HG03108 (cell line): ENCODE measurements around the gene STARD3.

Experiments
- ATAC-seq: cut with Tn5 transposase; IDR thresholded peaks from one replicate; pipeline ENCODE4 v1.9.1; 2021; ENCODE audit warnings: moderate library complexity; ENCODE audit not compliant: unreplicated experiment

Gene STARD3

DNA sequence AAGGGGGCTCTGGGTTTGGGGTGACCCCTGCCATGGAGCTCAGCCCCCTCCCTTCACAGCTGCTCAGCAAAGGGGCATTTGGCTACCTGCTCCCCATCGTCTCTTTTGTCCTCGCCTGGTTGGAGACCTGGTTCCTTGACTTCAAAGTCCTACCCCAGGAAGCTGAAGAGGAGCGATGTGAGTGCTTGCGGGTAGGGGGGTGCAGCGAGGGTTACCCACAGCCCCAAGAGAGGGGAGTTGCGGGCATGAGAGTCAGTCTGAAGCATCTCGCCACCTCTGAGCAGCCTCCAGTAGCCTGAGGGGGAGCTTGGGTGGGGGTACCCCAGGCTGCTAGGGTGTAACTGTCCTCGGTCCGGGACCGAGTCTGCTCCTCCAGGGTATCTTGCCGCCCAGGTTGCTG lies 21.4 kb downstream of the STARD3 start:
- no peak for ATAC-seq

GRCh38 chr17:39658760-39659159 lies 21.8 kb downstream of the STARD3 start:
- ATAC-seq = no peak

DNA sequence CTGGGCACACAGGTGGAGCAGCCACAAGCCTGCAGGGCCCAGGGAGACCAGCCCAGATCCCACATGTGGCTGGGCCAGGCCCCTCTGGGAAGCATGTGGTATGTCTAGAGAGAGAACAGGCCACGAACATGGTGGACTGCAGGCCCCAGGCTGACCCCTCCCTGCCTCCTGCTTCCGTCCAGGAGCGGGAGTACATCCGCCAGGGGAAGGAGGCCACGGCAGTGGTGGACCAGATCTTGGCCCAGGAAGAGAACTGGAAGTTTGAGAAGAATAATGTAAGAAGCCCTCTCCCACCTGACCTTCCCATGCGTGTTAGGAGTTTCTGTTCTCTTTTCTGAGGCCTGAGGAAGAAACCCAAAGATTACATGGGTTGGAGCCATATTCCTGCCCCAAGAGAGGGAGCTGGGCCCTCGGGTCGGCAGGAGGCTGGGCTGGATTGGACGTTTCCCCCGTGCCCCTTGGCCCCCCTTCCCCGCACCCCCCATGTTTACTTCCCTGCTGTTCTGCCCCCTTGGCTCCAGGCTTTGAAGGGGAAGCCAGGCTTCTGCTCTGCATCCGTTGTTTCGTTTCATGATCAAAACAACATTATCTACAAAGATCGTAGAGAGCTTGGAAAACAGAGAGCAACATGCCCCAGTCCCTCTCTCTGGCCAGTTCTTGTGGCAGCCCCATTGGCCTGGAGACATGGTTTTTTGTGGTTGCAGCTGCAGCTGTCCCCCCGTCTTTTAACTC lies 22.5 kb downstream of the STARD3 start:
- no peak for ATAC-seq

- no peak for ATAC-seq
Measured at GRCh38 chr17:39660011-39660360, 23.0 kb downstream of the STARD3 start.

DNA sequence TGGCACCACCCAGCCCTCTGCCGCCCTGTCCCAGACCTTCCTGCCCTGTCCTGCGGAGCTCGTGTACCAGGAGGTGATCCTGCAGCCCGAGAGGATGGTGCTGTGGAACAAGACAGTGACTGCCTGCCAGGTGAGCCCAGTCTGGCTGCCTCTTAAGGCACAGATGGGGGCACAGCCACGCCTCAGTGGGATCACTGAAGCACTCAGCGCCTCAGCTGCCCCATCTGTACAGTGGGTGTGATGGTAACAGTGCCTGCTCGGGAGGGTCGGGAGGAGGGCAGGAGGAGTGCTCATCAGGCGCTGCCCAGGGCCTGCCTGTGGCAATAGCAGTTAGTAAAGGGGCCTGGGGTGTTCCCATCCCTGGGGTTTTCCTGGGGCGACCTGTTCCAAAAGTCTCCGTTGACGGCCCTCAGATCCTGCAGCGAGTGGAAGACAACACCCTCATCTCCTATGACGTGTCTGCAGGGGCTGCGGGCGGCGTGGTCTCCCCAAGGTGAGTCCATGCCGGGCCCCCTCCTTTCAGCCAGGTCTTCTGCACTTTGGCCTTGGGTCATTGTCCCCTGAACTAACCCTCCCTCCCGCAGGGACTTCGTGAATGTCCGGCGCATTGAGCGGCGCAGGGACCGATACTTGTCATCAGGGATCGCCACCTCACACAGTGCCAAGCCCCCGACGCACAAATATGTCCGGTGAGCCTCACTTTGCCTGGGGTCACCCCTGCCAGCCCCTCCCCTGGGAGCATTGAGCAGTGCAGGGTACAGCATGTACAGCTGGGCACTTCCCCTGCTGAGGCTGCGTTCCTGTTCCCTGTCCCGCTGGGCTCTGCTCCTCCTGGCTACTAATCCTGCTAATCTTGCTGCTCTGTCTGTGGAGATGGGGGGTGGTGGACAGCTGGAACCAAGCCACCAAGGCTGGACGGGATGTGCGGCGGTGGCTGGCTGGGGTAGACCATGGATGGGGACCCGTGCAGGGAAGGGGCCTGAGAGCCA lies 23.7 kb downstream of the STARD3 start:
- ATAC-seq = no peak

GRCh38 chr17:39661744-39662541 lies 25.0 kb downstream of the STARD3 start:
- ATAC-seq = no peak

DNA sequence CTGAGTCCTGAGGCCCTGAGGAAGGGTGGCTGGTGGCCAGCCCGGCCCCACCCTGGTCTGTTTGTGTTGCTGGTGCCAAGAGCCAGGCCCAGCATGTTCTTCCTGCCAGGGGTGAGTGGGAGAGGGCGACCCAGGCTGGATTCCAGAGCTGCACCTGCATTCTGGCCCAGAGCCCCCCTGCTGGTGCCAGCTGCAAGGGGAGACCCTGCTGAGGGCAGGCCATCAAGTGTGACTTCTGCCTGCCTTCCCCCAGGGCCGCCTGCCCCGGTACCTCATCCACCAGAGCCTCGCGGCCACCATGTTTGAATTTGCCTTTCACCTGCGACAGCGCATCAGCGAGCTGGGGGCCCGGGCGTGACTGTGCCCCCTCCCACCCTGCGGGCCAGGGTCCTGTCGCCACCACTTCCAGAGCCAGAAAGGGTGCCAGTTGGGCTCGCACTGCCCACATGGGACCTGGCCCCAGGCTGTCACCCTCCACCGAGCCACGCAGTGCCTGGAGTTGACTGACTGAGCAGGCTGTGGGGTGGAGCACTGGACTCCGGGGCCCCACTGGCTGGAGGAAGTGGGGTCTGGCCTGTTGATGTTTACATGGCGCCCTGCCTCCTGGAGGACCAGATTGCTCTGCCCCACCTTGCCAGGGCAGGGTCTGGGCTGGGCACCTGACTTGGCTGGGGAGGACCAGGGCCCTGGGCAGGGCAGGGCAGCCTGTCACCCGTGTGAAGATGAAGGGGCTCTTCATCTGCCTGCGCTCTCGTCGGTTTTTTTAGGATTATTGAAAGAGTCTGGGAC lies 25.8 kb downstream of the STARD3 start:
- ATAC-seq = no peak

- no peak for ATAC-seq
Measured at GRCh38 chr17:39663340-39663687, 26.4 kb downstream of the STARD3 start.

GRCh38 chr17:39663688-39664580 lies 27.0 kb downstream of the STARD3 start:
- no peak for ATAC-seq

- ATAC-seq = no peak
Measured at GRCh38 chr17:39664581-39665561, 27.9 kb downstream of the STARD3 start, which contains the start of gene TCAP. Gene TCAP, plus strand, starts transcription at chr17:39665349. Its CDS starts 11 bp downstream, at chr17:39665360.

- no peak for ATAC-seq
Measured at GRCh38 chr17:39665642-39666224, 28.8 kb downstream of the STARD3 start.

DNA sequence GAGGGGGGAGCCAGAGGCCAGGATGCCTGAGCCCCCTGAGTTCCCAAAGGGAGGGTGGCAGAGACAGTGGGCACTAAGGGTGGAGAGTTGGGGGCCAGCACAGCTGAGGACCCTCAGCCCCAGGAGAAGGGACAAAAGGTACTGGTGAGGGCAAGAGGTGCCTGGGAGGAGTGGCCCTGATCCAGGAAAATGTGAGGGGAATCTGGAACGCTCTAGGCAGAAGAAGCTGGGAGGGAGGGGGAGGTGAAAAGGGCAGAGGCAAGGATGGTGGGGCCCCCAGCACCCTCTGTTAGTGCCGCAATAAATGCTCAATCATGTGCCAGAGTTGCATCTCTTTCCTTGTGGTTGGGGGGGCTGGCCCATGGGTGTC lies 29.3 kb downstream of the STARD3 start:
- ATAC-seq = no peak

DNA sequence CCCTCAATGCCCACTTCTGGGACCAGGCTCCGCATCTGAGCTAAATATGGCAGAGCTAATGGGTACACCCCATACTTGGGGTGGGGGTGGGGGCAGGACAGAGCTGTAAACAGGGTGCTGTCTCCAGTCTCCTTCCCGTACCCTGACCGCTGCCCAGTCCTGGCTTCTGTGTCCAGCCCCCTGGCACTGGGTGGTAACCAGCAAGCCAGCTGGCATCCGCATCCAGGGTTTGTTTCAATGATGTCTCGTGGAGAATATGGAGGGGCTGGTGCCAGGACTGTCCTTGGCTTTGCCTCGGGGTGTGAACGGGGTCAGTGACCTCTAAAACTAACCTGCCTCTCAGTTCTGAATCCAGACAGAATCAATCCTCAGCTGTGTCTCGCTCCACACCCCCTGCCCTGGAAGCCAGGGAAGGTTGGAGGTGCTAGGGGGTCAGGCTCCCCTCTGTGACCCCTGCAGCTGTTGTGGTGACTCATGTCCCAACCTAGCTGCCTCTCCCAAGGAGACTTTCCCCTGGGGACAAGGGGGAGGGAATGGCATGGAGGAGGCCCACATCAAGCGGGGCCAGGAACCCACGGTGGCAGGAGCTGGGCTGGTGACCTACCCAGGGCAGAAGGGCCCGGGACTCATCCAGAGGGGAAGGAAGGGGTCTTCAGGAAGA lies 29.8 kb downstream of the STARD3 start:
- no peak for ATAC-seq

DNA sequence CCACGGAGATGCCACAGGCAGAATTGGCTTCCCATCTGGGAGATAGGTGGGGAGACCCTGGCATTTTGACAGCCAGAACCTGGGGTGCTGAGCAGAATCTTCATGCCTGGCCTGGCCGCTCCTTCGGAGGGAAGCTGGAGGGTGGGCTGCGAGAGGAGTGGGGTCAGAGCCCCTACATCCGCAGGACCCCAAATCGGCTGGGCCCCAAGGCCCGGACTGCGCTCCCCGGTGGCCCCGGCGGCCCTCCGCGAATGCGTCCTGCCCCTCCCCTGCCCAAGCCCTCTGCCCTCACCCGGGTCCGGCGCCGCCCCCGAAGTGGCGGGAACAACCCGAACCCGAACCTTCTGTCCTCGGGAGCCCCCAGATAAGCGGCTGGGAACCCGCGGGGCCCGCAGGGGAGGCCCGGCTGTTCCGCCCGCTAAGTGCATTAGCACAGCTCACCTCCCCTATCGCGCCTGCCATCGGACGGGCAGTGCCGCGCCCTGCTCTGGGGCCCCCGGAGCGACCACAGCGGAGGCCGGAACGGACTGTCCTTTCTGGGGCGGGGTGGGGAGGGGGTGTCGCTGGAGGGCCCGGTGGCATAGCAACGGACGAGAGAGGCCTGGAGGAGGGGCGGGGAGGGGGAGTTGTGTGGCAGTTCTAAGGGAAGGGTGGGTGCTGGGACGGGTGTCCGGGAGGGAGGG lies 30.5 kb downstream of the STARD3 start:
- ATAC-seq = no peak

- no peak for ATAC-seq
Measured at GRCh38 chr17:39667945-39668924, 31.3 kb downstream of the STARD3 start, which contains the start of gene PNMT. Gene PNMT, plus strand, starts transcription at chr17:39668453. Its CDS starts 23 bp downstream, at chr17:39668476.
